HUES64 (cell line): Measurements from ENCODE around the gene WWOX.
A peak's percentile ranks its signal among the peaks of the same experiment; 100 is the strongest.
"Not testable (repeated sequence)": the region's sequence is repeated elsewhere in the genome, so short reads cannot be mapped to it uniquely, and the experiment has no call there.

Source experiments
- H3K27ac ChIP-seq: 2 replicates; pipeline ENCODE4 v1.7.0; 2013; ENCODE audit warnings: low read depth, low read length, inconsistent platforms
- H3K27me3 ChIP-seq: 2 replicates; pipeline ENCODE4 v1.6.1; 2013; ENCODE audit warnings: mild to moderate bottlenecking, low read length; ENCODE audit not compliant: insufficient read depth
- H3K36me3 ChIP-seq: 2 replicates; pipeline ENCODE4 v1.6.1; 2013; ENCODE audit warnings: mild to moderate bottlenecking, low read length; ENCODE audit not compliant: insufficient read depth
- H3K4me1 ChIP-seq: 2 replicates; pipeline ENCODE4 v1.6.1; 2013; ENCODE audit warnings: mild to moderate bottlenecking, low read length, moderate library complexity; ENCODE audit not compliant: insufficient read depth
- H3K4me3 ChIP-seq: 2 replicates; pipeline ENCODE4 v1.5.1; 2013; ENCODE audit warnings: mild to moderate bottlenecking, low read length, moderate library complexity
- H3K9ac ChIP-seq: 2 replicates; pipeline ENCODE4 v1.6.1; 2013; ENCODE audit warnings: mild to moderate bottlenecking, low read depth, low read length
- H3K9me3 ChIP-seq: 2 replicates; pipeline ENCODE4 v1.6.1; 2013; ENCODE audit warnings: low read depth, low read length; ENCODE audit not compliant: insufficient read depth
- WGBS: fragments of 150-250, 120-280 bp; methylation state at CpG from one replicate; pipeline ENCODE4 v1.1.7; 2013; ENCODE audit warnings: missing lambda C conversion rate; 5-methylcytosine and 5-hydroxymethylcytosine counted together

WWOX gene

DNA sequence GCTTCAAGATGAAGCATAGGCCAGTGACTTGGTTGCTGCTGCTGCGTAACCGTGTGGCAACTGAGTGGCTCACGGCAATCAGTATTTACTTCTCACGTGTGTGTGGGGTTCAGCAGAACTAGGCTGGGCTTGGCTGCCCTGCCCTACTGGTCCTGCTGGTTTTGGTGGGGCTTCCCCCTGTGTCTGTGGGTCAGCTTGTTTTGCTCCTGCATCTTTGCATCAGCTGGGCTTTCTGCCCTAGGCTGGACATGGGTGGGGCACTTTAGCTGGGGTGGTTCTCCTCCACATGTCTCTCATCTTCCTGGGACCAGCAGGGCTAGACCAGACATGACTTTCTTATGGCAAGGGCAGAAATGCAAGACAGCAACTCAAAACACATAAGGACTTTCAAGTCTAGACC, 950.6 kb downstream of the WWOX start:
- Histone ChIP-seq H3K27me3 (no peaks in the 10 kb centered on the region), H3K9me3 (no peaks in the 10 kb centered on the region), H3K27ac (no peak overlapping the region), H3K36me3 (no peaks in the 10 kb centered on the region), H3K9ac (no peak overlapping the region), H3K4me3 (no peak overlapping the region), H3K4me1 (peaks cover 20% of the 10 kb centered on the region)
- 96% methylated on average over 4 of the region's 4 CpGs for WGBS

DNA sequence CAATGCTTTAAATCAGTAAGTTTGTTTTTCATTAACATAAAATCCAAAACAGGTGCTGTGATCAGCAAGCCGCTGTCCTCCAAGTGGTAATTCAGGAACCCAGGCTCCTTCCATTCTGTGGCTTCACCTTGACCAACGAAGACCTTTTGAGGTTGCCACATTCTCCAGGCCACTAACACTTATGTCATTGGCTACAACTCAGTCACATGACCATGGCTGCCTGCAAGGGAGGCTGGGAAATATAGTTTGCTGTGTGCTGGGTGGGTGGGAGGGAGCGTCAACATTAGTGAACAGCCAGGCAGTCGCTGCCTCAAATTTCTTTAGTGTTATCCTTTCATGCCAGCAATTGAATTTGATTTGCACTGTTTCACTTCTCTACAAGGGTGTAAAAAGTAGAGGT, 951.9 kb downstream of the WWOX start:
- Histone ChIP-seq H3K4me3 (no peak overlapping the region), H3K36me3 (no peaks in the 10 kb centered on the region), H3K27me3 (no peaks in the 10 kb centered on the region), H3K9ac (no peak overlapping the region), H3K9me3 (no peaks in the 10 kb centered on the region), H3K27ac (no peak overlapping the region), H3K4me1 (peaks cover 20% of the 10 kb centered on the region)
- 95% methylated on average over 4 of the region's 4 CpGs for WGBS

DNA sequence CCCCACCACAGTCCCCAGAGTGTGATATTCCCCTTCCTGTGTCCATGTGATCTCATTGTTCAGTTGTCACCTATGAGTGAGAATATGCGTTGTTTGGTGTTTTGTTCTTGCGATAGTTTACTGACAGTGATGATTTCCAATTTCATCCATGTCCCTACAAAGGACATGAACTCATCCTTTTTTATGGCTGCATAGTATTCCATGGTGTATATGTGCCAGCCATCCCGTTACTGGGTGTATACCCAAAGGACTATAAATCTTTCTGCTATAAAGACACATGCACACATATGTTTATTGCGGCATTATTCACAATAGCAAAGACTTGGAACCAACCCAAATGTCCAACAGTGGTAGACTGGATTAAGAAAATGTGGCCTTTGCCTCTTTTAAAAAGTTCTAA, 952.7 kb downstream of the WWOX start:
- H3K27me3 ChIP-seq, H3K9me3 ChIP-seq, H3K9ac ChIP-seq, H3K27ac ChIP-seq, H3K4me3 ChIP-seq, H3K36me3 ChIP-seq: not testable (repeated sequence)
- WGBS: 100% methylated on average over 2 of the region's 4 CpGs
- H3K4me1 ChIP-seq: peaks cover 18% of the 10 kb centered on the region

DNA sequence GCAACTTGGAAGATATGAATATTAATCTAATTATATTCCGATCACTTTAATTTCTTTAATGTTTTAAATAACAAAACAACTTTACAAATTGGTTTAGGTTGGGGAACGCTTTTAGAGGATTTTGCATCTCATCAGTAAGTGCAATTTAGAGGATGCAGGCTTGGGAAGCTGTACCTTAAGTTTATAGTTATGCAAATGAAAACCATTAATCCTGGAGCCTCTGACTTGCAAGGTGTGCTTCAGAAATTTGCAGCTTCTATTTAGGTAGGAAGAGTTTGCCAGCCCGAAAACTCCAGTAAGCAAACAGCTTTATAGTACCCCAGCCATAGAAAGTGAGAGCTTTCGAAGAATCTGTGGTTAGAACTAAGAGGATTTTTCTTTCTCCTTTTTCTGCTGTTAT, 954.1 kb downstream of the WWOX start:
- H3K4me1 ChIP-seq: peaks cover 18% of the 10 kb centered on the region
- WGBS: 21% methylated on average over 2 of the region's 4 CpGs
- no peak overlapping the region for H3K4me3 ChIP-seq
- no peak overlapping the region for H3K9ac ChIP-seq
- H3K27ac ChIP-seq: peak overlapping the region; percentile 54; the same call in 1 of the 2 replicates
- H3K9me3 ChIP-seq: no peaks in the 10 kb centered on the region
- no peaks in the 10 kb centered on the region for H3K36me3 ChIP-seq
- no peaks in the 10 kb centered on the region for H3K27me3 ChIP-seq

DNA sequence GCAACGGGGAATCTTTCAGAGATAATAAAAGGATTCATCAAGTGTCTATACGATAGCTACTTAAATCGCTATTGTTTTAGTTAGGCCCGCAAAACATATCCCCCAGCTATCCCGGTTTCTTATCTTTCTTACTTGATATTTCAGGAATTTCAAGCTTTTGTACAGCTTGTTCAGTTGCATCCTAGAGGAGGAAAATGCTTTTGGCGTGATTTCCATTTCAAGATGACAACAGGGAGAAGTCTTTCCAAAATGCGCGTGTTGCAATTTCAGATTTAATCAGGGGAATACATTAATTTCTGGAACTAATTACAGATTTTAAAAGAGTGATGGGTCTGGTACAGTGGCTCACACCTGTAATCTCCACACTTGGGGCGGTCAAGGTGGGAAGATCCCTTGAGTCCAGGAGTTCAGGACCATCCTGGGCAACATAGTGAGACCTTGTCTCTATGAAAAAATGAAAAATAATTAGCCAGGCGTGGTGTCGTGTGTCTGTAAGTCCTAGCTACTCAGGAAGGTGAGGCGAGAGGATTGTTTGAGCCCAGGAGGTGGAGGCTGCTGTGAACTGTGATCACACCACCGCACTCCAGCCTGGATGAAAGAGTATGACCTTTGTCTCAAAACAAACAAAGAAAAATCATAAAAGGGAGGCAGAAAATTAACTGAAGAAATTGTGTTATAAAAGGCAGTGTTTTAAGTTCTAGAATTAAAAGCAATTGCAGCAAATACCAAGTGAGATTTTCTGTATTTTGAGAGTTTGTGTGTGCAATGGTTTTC, 954.9 kb downstream of the WWOX start:
- 0 out of 2 replicates have a peak overlapping the region, but pooled peaks have one; percentile 1 for H3K4me3 ChIP-seq
- peaks cover 18% of the 10 kb centered on the region for H3K4me1 ChIP-seq
- H3K9ac ChIP-seq: no peak overlapping the region
- H3K9me3 ChIP-seq: no peaks in the 10 kb centered on the region
- H3K27me3 ChIP-seq: no peaks in the 10 kb centered on the region
- peak overlapping the region; percentile 54; the same call in 1 of the 2 replicates for H3K27ac ChIP-seq
- no peaks in the 10 kb centered on the region for H3K36me3 ChIP-seq
- WGBS: 87% methylated on average over 13 of the region's 13 CpGs

DNA sequence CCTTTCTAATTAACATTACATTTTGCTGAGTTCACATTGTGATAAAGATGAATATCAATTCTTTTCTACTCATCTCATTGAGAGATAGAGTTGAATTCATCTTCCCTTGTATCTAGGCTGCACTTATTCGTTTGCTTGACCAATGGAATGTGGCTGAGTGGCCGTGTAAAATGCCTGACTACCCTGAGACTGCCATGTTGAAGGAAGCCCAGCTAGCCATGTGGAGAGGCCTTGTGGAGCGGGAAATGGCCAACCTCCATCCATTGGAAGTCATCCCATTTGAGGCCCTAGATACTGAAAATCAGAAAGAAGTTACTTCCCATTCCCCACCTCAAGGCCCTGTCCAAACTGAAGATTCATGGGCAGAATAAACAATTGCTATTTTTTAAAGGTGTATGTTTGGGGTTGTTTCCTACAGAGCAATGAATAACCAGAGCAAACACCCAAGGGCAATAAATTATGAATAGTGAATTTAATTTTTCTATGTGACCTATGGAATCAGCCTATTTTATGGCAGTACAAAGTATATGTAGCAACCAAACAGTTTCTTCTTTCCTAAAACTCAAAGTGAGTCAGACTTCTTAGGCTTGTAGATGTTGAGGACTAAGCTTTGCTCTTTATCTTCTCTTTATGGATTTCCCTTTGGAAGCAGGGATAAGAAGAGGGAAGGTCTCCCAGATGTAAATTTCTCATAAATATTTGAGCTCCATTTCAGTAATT, 956.0 kb downstream of the WWOX start:
- no peak overlapping the region for H3K4me3 ChIP-seq
- H3K9ac ChIP-seq: no peak overlapping the region
- H3K4me1 ChIP-seq: peaks cover 18% of the 10 kb centered on the region
- no peaks in the 10 kb centered on the region for H3K9me3 ChIP-seq
- no peak overlapping the region for H3K27ac ChIP-seq
- H3K36me3 ChIP-seq: no peaks in the 10 kb centered on the region
- WGBS: 96% methylated on average over 3 of the region's 3 CpGs
- H3K27me3 ChIP-seq: no peaks in the 10 kb centered on the region

DNA sequence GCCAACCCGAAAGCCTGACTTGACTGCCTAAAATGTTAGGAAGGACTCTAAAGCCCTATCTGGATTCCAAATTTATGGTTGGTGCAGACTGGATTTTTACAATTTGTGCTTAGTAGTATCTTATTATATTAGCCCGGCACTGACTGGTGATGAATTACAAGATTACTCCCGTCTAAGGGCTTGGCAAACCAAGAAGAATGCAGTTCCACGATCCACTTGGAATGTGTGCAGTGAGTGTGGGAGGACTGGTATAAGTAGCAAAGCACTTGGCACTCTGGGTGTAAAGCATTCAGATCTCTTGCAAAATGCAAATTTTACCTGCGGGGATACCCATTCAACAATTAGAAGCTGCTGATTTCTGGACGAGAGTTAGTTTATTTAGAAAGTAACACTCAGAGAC, 961.7 kb downstream of the WWOX start:
- no peak overlapping the region for H3K4me3 ChIP-seq
- H3K27me3 ChIP-seq: no peaks in the 10 kb centered on the region
- H3K9ac ChIP-seq: no peak overlapping the region
- H3K9me3 ChIP-seq: no peaks in the 10 kb centered on the region
- H3K27ac ChIP-seq: no peak overlapping the region
- 85% methylated on average over 6 of the region's 6 CpGs for WGBS
- peaks cover 5% of the 10 kb centered on the region; the same call in 1 of the 2 replicates for H3K4me1 ChIP-seq
- H3K36me3 ChIP-seq: no peaks in the 10 kb centered on the region

DNA sequence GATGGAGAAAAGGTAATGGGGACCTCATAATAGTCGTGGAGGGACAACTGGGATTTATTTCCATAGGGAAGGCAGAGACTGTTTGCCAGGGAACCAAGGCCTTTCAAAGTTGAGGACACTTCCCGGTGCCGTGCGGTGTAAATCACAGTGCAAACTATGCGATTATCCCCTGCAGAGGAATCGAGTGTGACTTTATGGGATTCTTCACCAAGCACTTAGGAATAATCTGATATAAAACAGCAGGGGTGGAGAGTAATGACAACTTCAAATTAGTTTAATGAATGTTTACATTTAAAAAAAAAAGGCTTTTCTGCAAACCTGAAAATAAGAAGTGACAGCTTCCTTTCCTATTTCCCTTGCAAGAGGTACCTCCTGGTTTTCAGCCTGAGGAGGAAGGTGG, 962.9 kb downstream of the WWOX start:
- H3K36me3 ChIP-seq: no peaks in the 10 kb centered on the region
- H3K27me3 ChIP-seq: no peaks in the 10 kb centered on the region
- WGBS: 73% methylated on average over 6 of the region's 6 CpGs
- no peaks in the 10 kb centered on the region for H3K9me3 ChIP-seq
- no peak overlapping the region for H3K27ac ChIP-seq
- no peak overlapping the region for H3K9ac ChIP-seq
- H3K4me1 ChIP-seq: peaks cover 11% of the 10 kb centered on the region; the same call in 1 of the 2 replicates
- no peak overlapping the region for H3K4me3 ChIP-seq

DNA sequence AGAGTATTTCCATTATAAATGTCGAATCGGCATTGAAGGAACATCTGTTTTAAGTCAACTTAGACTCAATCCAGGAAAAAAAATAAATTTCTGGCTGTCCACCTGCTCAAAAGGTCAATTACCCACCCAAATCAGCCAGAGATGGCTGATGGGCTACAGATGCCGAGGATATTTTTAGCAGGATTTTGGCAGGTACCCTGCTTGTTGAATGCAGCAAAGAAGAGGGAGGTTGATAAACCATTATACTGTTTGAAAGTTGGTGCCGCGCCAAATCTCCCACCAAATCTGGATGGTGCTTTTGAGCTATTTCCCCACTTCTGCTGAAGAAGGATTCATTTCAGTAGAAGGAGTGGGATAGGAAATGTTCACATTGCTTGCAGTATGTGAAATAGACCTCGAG, 963.4 kb downstream of the WWOX start:
- Histone ChIP-seq H3K27me3 (no peaks in the 10 kb centered on the region), H3K36me3 (no peaks in the 10 kb centered on the region), H3K27ac (no peak overlapping the region), H3K9ac (no peak overlapping the region), H3K4me3 (no peak overlapping the region), H3K9me3 (no peaks in the 10 kb centered on the region), H3K4me1 (peaks cover 11% of the 10 kb centered on the region; the same call in 1 of the 2 replicates)
- WGBS: 94% methylated on average over 6 of the region's 6 CpGs

DNA sequence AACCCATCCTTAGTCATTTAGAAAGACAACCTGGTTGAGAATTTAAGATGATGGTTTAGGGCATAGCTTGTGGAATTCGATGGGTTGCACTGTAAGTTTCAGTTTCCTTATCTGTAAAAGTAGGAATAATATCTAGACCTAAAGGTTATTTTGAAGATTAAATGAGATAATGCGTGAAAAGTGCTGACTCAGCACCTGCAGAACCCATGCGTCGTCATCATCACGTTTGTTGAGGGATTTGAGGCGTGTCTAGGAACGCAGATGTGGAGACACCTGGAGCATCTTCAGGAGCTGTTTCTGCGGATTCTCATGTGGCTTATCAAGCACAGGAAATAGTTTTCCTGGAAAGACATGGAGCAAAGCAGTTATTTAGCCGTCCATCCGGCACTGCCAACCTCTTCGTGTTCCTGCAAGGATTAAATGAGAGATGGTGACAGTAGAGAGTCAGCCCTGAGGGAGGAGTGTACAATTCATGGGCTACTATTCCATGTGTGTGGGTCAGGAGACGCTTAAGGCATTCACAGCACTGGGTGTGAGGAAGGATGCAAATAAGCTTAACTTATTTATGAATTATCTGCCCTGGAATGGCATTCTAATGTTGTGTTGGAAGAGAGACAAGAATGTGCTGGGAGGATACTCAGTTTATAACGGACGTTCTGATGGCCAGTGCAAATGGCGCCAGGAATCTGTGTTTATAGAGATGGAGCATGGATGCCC, 965.0 kb downstream of the WWOX start:
- Histone ChIP-seq H3K4me1 (peaks cover 11% of the 10 kb centered on the region; the same call in 1 of the 2 replicates), H3K4me3 (no peak overlapping the region), H3K36me3 (no peaks in the 10 kb centered on the region), H3K9me3 (no peaks in the 10 kb centered on the region), H3K27me3 (no peaks in the 10 kb centered on the region), H3K9ac (no peak overlapping the region), H3K27ac (no peak overlapping the region)
- WGBS: 94% methylated on average over 15 of the region's 15 CpGs

DNA sequence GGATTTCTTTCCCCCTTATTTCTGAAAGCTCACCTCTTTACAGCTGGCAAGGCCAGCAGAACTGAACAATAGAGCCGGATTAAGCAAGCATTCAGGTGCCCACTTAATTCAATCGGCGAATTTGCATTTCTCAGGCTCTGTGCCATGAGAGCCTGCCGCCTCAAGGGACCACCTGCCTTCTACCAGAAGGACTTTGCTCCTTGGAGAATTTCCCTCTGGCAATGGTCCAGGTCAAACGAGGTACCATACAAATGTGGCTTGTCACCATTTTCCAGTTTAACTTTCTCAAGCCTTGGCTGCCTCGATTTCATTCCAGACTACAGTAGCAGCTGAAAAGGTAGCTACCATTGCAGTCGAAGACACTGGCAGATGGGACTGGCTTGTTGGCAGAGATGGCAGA, 967.1 kb downstream of the WWOX start:
- H3K27me3 ChIP-seq: no peaks in the 10 kb centered on the region
- no peaks in the 10 kb centered on the region for H3K9me3 ChIP-seq
- H3K36me3 ChIP-seq: no peaks in the 10 kb centered on the region
- H3K4me1 ChIP-seq: peaks cover 11% of the 10 kb centered on the region; the same call in 1 of the 2 replicates
- WGBS: 89% methylated on average over 7 of the region's 7 CpGs
- no peak overlapping the region for H3K9ac ChIP-seq
- no peak overlapping the region for H3K27ac ChIP-seq
- H3K4me3 ChIP-seq: no peak overlapping the region
